ENCODE data around the gene IL1R2.

The IL1R2 gene

DNA sequence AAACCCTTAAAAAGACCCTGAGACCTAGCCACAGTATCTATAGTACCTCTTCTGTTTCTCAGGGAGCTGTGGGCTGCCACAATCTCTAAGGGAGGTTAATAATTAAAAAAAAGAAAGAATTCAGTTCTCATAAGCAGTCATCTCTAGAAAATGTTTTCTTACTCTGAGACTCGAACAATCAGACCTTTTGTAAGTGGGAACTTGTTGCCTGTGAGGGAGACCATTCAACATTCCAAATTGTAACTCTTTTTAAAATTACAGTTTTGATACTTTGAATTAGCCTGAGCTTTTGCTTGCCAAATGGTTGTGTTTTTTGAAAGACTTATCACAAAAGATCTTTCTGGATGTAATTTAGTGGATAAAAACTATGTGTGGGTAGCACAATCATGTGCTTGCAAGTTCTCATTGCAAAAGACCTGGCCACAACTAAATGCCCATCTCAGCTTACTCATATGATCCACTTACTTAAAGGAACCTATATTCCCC is 33.3 kb downstream of the IL1R2 start:
- no peak overlapping the region for H3K56ac ChIP-seq (ENCODE audit: low read length)
- no peaks in the 10 kb centered on the region for H3K36me3 ChIP-seq (ENCODE audit: control insufficient read depth, insufficient read depth, low read length)
- H3K79me2 ChIP-seq (ENCODE audit: control insufficient read depth, insufficient read depth, low read length), result no peaks in the 10 kb centered on the region
- no peak overlapping the region for H2BK15ac ChIP-seq (replicated peaks; ENCODE audit: low read depth)
- no peaks in the 10 kb centered on the region for H3K4me1 ChIP-seq (ENCODE audit: control insufficient read depth, low read depth, low read length)
- no peak overlapping the region for H3K23ac ChIP-seq (ENCODE audit: low read length)
- H3K9ac ChIP-seq (ENCODE audit: low read length), result no peak overlapping the region
- H4K8ac ChIP-seq (ENCODE audit: low read depth, low read length), result no peak overlapping the region
- H3K79me1 ChIP-seq (ENCODE audit: low read length), result no peaks in the 10 kb centered on the region
- no peak overlapping the region for H2BK120ac ChIP-seq (ENCODE audit: low read depth, low read length)
- H3K4ac ChIP-seq (ENCODE audit: low read depth, low read length), result no peak overlapping the region
- H3K4me3 ChIP-seq (ENCODE audit: low read length), result no peak overlapping the region
- WGBS (ENCODE audit: extremely low coverage, insufficient coverage, low lambda C conversion rate), result no CpG with 5 or more reads among the region's 1 CpG
- no peak overlapping the region for H2BK5ac ChIP-seq (ENCODE audit: low read length)
- no peak overlapping the region for H3K27ac ChIP-seq (ENCODE audit: low read depth, low read length)
- H3K4me2 ChIP-seq (ENCODE audit: low read length), result no peak overlapping the region
- H2AK5ac ChIP-seq (ENCODE audit: low read length), result no peak overlapping the region
- no peak for DNase-seq
- no peak overlapping the region for H3K18ac ChIP-seq (ENCODE audit: low read length)
- no peaks in the 10 kb centered on the region for H3K27me3 ChIP-seq (ENCODE audit: insufficient read depth, low read length, poor library complexity)
- H4K5ac ChIP-seq (ENCODE audit: low read length), result no peak overlapping the region

DNA sequence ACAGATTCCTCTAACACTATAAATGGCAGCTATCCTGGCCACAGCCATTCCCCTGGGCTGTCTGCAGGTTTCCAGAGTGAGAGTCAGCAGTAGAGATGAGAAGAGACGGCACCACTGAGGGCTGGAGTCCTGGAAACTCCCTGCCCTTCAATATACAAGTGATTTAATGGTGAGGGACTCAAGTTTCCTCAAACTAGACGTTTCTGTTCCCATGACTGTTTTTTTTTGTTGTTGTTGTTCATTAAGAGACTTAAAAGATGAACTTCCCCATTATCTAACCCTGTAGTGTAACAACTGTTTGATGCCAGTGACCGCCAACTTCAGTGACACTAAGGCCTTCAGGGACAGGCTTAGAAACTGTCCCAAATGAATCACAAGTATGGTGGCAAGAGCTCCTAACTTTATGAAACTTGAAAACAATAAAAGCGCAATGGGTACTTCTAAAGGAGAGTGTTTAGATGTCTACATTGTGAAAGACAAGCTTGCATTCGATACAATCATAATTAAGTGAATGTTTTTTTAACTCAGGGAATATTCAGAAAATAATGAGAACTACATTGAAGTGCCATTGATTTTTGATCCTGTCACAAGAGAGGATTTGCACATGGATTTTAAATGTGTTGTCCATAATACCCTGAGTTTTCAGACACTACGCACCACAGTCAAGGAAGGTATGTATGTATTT is 34.0 kb downstream of the IL1R2 start:
- Histone ChIP-seq H3K27me3 (ENCODE audit: insufficient read depth, low read length, poor library complexity) (no peaks in the 10 kb centered on the region), H4K5ac (ENCODE audit: low read length) (no peak overlapping the region), H3K4ac (ENCODE audit: low read depth, low read length) (no peak overlapping the region), H4K8ac (ENCODE audit: low read depth, low read length) (no peak overlapping the region), H3K27ac (ENCODE audit: low read depth, low read length) (no peak overlapping the region), H3K4me1 (ENCODE audit: control insufficient read depth, low read depth, low read length) (no peaks in the 10 kb centered on the region), H2BK120ac (ENCODE audit: low read depth, low read length) (no peak overlapping the region), H3K79me1 (ENCODE audit: low read length) (no peaks in the 10 kb centered on the region), H3K4me3 (ENCODE audit: low read length) (no peak overlapping the region), H3K18ac (ENCODE audit: low read length) (no peak overlapping the region), H2AK5ac (ENCODE audit: low read length) (no peak overlapping the region), H2BK15ac (replicated peaks; ENCODE audit: low read depth) (no peak overlapping the region), H2BK5ac (ENCODE audit: low read length) (no peak overlapping the region), H3K23ac (ENCODE audit: low read length) (no peak overlapping the region), H3K4me2 (ENCODE audit: low read length) (no peak overlapping the region), H3K9ac (ENCODE audit: low read length) (no peak overlapping the region), H3K56ac (ENCODE audit: low read length) (no peak overlapping the region), H3K36me3 (ENCODE audit: control insufficient read depth, insufficient read depth, low read length) (no peaks in the 10 kb centered on the region), H3K79me2 (ENCODE audit: control insufficient read depth, insufficient read depth, low read length) (no peaks in the 10 kb centered on the region)
- no peak for DNase-seq
- no CpG with 5 or more reads among the region's 6 CpGs for WGBS (ENCODE audit: extremely low coverage, insufficient coverage, low lambda C conversion rate)

DNA sequence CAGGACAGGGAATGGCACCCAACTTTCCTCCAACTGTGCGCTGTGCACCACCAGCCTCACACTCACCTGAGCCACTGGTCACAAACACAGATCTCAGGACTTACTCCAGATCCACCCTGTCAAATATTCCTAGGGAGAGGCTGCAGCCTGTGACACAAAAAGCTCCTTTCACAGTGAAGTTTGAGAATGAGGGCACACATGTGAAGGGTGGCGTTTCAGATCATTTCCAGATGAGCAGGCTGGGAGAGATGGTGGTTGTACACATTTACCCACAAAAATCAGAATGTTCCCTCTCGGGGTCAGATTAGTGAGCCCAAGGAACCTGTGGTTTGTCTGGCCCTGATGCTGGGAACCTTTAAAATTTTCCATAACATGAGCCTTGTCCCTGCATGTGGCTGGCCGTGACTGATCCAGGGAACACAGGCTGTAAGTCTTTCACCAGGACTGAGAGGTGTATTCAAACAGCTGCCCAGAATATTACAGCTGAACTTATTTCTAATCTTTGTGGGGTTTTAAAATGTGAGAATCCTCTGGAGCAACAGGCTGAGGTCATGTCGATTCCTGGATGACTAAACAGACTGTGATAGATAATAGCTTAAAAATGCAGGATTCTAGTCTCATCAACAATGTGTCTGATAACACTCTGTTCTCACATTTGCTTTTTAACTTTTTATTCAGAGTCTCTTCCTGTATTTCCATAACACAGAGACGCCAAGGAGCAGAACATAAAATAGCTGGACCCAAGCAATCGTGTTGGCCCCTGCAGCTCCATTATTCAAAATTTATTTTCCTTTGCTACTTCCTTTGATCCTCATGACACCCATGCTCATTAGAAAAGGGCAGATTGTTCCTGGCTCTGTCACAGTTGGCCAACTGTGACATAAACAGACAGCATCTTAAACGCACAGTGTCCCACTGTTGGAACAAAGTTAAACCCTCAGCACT is 35.5 kb downstream of the IL1R2 start:
- Histone ChIP-seq H2BK120ac (ENCODE audit: low read depth, low read length) (no peak overlapping the region), H3K4me1 (ENCODE audit: control insufficient read depth, low read depth, low read length) (no peaks in the 10 kb centered on the region), H2AK5ac (ENCODE audit: low read length) (no peak overlapping the region), H3K23ac (ENCODE audit: low read length) (no peak overlapping the region), H3K4me3 (ENCODE audit: low read length) (no peak overlapping the region), H3K27me3 (ENCODE audit: insufficient read depth, low read length, poor library complexity) (no peaks in the 10 kb centered on the region), H3K79me2 (ENCODE audit: control insufficient read depth, insufficient read depth, low read length) (no peaks in the 10 kb centered on the region), H2BK5ac (ENCODE audit: low read length) (no peak overlapping the region), H3K9ac (ENCODE audit: low read length) (no peak overlapping the region), H2BK15ac (replicated peaks; ENCODE audit: low read depth) (no peak overlapping the region), H3K36me3 (ENCODE audit: control insufficient read depth, insufficient read depth, low read length) (no peaks in the 10 kb centered on the region), H3K27ac (ENCODE audit: low read depth, low read length) (no peak overlapping the region), H3K4ac (ENCODE audit: low read depth, low read length) (no peak overlapping the region), H3K18ac (ENCODE audit: low read length) (no peak overlapping the region), H3K4me2 (ENCODE audit: low read length) (no peak overlapping the region), H3K79me1 (ENCODE audit: low read length) (no peaks in the 10 kb centered on the region), H3K56ac (ENCODE audit: low read length) (no peak overlapping the region), H4K5ac (ENCODE audit: low read length) (no peak overlapping the region), H4K8ac (ENCODE audit: low read depth, low read length) (no peak overlapping the region)
- DNase-seq, result no peak
- WGBS (ENCODE audit: extremely low coverage, insufficient coverage, low lambda C conversion rate), result no CpG with 5 or more reads among the region's 8 CpGs

DNA sequence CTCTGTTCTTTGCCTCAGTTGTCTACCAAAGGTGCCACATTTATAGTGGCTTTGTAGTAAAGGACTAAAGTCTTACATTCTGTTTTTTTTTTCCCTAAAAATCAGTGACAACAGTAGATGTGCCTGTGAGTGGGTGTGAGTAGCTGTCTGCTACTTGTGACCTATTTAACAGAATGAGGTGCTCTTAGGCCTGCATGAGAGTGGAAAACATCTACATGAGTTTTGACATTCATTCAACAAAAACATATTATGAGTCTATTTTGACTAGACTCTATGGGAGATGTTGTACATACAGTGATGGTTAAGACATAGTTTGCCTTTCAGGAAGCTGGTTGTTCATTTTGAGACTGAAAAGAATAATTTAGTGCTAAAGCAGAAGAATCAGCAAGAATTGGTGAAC is 36.7 kb downstream of the IL1R2 start:
- H2BK120ac ChIP-seq (ENCODE audit: low read depth, low read length), result no peak overlapping the region
- no peak overlapping the region for H4K5ac ChIP-seq (ENCODE audit: low read length)
- no peak overlapping the region for H3K4ac ChIP-seq (ENCODE audit: low read depth, low read length)
- no peak overlapping the region for H3K4me2 ChIP-seq (ENCODE audit: low read length)
- no peaks in the 10 kb centered on the region for H3K36me3 ChIP-seq (ENCODE audit: control insufficient read depth, insufficient read depth, low read length)
- no peaks in the 10 kb centered on the region for H3K4me1 ChIP-seq (ENCODE audit: control insufficient read depth, low read depth, low read length)
- no peak overlapping the region for H3K9ac ChIP-seq (ENCODE audit: low read length)
- H2BK5ac ChIP-seq (ENCODE audit: low read length), result no peak overlapping the region
- H3K79me1 ChIP-seq (ENCODE audit: low read length), result no peaks in the 10 kb centered on the region
- DNase-seq, result no peak
- no peak overlapping the region for H3K4me3 ChIP-seq (ENCODE audit: low read length)
- H2BK15ac ChIP-seq (replicated peaks; ENCODE audit: low read depth), result no peak overlapping the region
- H2AK5ac ChIP-seq (ENCODE audit: low read length), result no peak overlapping the region
- no peak overlapping the region for H3K56ac ChIP-seq (ENCODE audit: low read length)
- no peak overlapping the region for H3K23ac ChIP-seq (ENCODE audit: low read length)
- H3K27ac ChIP-seq (ENCODE audit: low read depth, low read length), result no peak overlapping the region
- H3K79me2 ChIP-seq (ENCODE audit: control insufficient read depth, insufficient read depth, low read length), result no peaks in the 10 kb centered on the region
- no peaks in the 10 kb centered on the region for H3K27me3 ChIP-seq (ENCODE audit: insufficient read depth, low read length, poor library complexity)
- no peak overlapping the region for H3K18ac ChIP-seq (ENCODE audit: low read length)
- H4K8ac ChIP-seq (ENCODE audit: low read depth, low read length), result no peak overlapping the region

DNA sequence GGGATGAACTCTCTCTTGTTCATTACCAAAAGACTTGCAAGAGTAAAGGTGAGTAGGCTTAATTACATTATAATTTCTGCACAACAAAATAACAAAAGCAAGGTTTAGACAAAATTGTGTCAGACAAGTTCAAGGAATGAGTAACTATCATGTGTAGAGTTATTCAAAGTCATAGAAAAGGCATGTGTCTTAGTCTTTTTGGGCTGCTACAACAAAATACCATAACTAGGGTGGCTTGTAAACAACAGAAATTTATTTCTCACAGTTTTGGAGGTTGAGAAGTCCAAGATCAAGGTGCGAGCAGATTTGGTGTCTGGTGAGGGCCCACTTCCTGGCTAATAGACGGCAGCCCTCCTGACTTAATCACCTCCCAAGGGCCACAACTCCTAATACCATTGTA is 37.6 kb downstream of the IL1R2 start:
- H3K27ac ChIP-seq (ENCODE audit: low read depth, low read length), result no peak overlapping the region
- WGBS (ENCODE audit: extremely low coverage, insufficient coverage, low lambda C conversion rate), result no CpG with 5 or more reads among the region's 2 CpGs
- H4K5ac ChIP-seq (ENCODE audit: low read length), result no peak overlapping the region
- no peaks in the 10 kb centered on the region for H3K27me3 ChIP-seq (ENCODE audit: insufficient read depth, low read length, poor library complexity)
- no peaks in the 10 kb centered on the region for H3K4me1 ChIP-seq (ENCODE audit: control insufficient read depth, low read depth, low read length)
- H3K56ac ChIP-seq (ENCODE audit: low read length), result no peak overlapping the region
- H2BK5ac ChIP-seq (ENCODE audit: low read length), result no peak overlapping the region
- no peak overlapping the region for H3K4me2 ChIP-seq (ENCODE audit: low read length)
- H3K36me3 ChIP-seq (ENCODE audit: control insufficient read depth, insufficient read depth, low read length), result no peaks in the 10 kb centered on the region
- H2BK120ac ChIP-seq (ENCODE audit: low read depth, low read length), result no peak overlapping the region
- H3K9ac ChIP-seq (ENCODE audit: low read length), result no peak overlapping the region
- H3K18ac ChIP-seq (ENCODE audit: low read length), result no peak overlapping the region
- H3K4me3 ChIP-seq (ENCODE audit: low read length), result no peak overlapping the region
- H2BK15ac ChIP-seq (replicated peaks; ENCODE audit: low read depth), result no peak overlapping the region
- DNase-seq, result no peak
- no peak overlapping the region for H4K8ac ChIP-seq (ENCODE audit: low read depth, low read length)
- H3K23ac ChIP-seq (ENCODE audit: low read length), result no peak overlapping the region
- no peak overlapping the region for H2AK5ac ChIP-seq (ENCODE audit: low read length)
- H3K79me2 ChIP-seq (ENCODE audit: control insufficient read depth, insufficient read depth, low read length), result no peaks in the 10 kb centered on the region
- no peak overlapping the region for H3K4ac ChIP-seq (ENCODE audit: low read depth, low read length)
- no peaks in the 10 kb centered on the region for H3K79me1 ChIP-seq (ENCODE audit: low read length)
